Measurements from ENCODE around the gene ZSCAN25.

DNA sequence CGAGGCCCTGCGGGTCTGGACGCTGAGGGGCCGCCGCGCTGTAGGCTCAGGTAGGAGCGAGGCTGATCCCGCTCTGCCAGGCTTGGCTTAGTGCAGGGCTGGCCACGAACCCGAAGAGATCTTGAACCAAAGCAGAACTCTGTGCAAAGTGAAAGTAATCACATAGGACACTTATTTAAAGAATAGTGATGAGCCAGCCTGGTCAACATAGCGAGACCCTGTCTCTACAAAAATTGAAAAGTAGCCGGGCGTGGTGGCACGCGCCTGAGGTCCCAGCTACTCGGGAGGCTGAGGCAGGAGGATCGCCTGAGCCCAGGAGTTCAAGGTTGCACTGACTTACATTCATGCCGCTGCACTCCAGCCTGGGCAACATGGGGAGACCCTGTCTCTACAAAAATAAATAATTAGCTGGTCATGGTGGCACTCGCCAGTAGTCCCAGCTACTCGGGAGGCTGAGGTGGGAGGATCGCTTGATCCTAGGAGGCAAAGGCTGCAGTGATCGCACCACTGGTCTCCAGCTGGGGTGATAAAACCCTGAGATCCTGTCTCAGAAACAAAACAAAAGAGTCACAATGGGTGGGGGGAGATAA lies 541 bp downstream of the ZSCAN25 start:
- TF ChIP-seq POLR2AphosphoS5 (IDR thresholded peaks at IDR 0.05; ENCODE audit: borderline replicate concordance, low read depth, low read length): no peak
- no peak for TF ChIP-seq EZH2 (IDR thresholded peaks at IDR 0.05)

Measured in SK-N-MC (cell line).